ENCODE measurements around the gene BLVRA. TPM values are rescaled to one million over a fixed set of nuclear protein-coding genes. Genes with fewer than 3 reads are reported as not detected.
"Not testable (repeated sequence)": the region's sequence is repeated elsewhere in the genome, so short reads cannot be mapped to it uniquely, and the experiment has no call there.

BLVRA gene
- total and polyA plus RNA-seq, 2 donors (not counting 1 experiment from before 2014, with no cell fraction given) = 5.4 to 6.9 TPM

- peaks cover 95% of the 10 kb centered on the region for H3K79me2 ChIP-seq (ENCODE audit: control insufficient read depth, insufficient read depth, low read length)
- H3K27ac Mint-ChIP-seq; H3K9ac ChIP-seq (ENCODE audit: low read length); H3K4me3 ChIP-seq (ENCODE audit: control extremely low read depth in 1 of 5, extremely low read depth in 1 of 5, insufficient read depth in 1 of 5, low read depth in 2 of 5, low read length in 4 of 5); intact Hi-C loops (cut with micrococcal nuclease); H3K4me3 Mint-ChIP-seq; H3K27me3 Mint-ChIP-seq; H3K36me3 ChIP-seq (replicated peaks in 1 of 2; ENCODE audit: control extremely low read depth in 1 of 2, control insufficient read depth in 1 of 2, extremely low read depth in 1 of 2, insufficient read depth in 2 of 2, low read length in 1 of 2); POLR2A ChIA-PET; H3K4me1 ChIP-seq (ENCODE audit: control insufficient read depth in 2 of 2, insufficient read depth in 2 of 2, low read length in 2 of 2); ATAC-seq (ENCODE audit: low read depth); H3K4me2 ChIP-seq (replicated peaks; ENCODE audit: low read depth, low read length, poor library complexity, severe bottlenecking); DNase-seq; H3K27me3 ChIP-seq (replicated peaks in 1 of 4; ENCODE audit: control extremely low read depth in 1 of 4, control insufficient read depth in 3 of 4, insufficient read depth in 4 of 4, low read length in 3 of 4); H3K9me3 Mint-ChIP-seq (ENCODE audit: insufficient read depth); H3K27ac ChIP-seq (ENCODE audit: low read length in 2 of 2); H3K9me3 ChIP-seq (ENCODE audit: control extremely low read depth in 1 of 3, control insufficient read depth in 2 of 3, insufficient read depth in 1 of 3, low read length in 2 of 3); H2AFZ ChIP-seq (ENCODE audit: insufficient read depth, low read depth, low read length, poor library complexity, severe bottlenecking): not testable (repeated sequence)
- WGBS (ENCODE audit: insufficient coverage) = 100% methylated on average over 2 of the region's 2 CpGs
- peaks cover 20% of the 10 kb centered on the region for H3K4me1 Mint-ChIP-seq
- CTCF ChIA-PET = interaction anchor here (0.7 to 8.1 kb wide), 3 partner anchors 16 to 133 kb away, joined by 3 to 166 read pairs (median 21); partner anchors contain the start of gene STK17A
- H4K20me1 ChIP-seq (ENCODE audit: control insufficient read depth, insufficient read depth, low read length, poor library complexity, severe bottlenecking) = peaks cover 56% of the 10 kb centered on the region
These were observed 42.5 kb upstream of the BLVRA start for GRCh38 chr7:43715966-43716365.

GRCh38 chr7:43716598-43716997 lies 41.9 kb upstream of the BLVRA start:
- H3K27ac Mint-ChIP-seq = no peak overlapping the region
- CTCF ChIA-PET = interaction anchor here (3.7 to 8.1 kb wide), 2 partner anchors 16 to 134 kb away, joined by 21 to 166 read pairs; partner anchors contain the start of gene STK17A
- H2AFZ ChIP-seq (ENCODE audit: insufficient read depth, low read depth, low read length, poor library complexity, severe bottlenecking) = no peak overlapping the region
- H4K20me1 ChIP-seq (ENCODE audit: control insufficient read depth, insufficient read depth, low read length, poor library complexity, severe bottlenecking) = peaks cover 52% of the 10 kb centered on the region
- H3K4me1 Mint-ChIP-seq = peaks cover 20% of the 10 kb centered on the region
- no peaks in the 10 kb centered on the region for H3K27me3 Mint-ChIP-seq
- H3K4me3 ChIP-seq (ENCODE audit: control extremely low read depth in 1 of 5, extremely low read depth in 1 of 5, insufficient read depth in 1 of 5, low read depth in 2 of 5, low read length in 4 of 5) = no peak overlapping the region
- TF ChIP-seq, protein P1, sequence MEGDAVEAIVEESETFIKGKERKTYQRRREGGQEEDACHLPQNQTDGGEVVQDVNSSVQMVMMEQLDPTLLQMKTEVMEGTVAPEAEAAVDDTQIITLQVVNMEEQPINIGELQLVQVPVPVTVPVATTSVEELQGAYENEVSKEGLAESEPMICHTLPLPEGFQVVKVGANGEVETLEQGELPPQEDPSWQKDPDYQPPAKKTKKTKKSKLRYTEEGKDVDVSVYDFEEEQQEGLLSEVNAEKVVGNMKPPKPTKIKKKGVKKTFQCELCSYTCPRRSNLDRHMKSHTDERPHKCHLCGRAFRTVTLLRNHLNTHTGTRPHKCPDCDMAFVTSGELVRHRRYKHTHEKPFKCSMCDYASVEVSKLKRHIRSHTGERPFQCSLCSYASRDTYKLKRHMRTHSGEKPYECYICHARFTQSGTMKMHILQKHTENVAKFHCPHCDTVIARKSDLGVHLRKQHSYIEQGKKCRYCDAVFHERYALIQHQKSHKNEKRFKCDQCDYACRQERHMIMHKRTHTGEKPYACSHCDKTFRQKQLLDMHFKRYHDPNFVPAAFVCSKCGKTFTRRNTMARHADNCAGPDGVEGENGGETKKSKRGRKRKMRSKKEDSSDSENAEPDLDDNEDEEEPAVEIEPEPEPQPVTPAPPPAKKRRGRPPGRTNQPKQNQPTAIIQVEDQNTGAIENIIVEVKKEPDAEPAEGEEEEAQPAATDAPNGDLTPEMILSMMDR (IDR thresholded peaks at IDR 0.05) = no peak
- no peak for TF ChIP-seq EZH2 (IDR thresholded peaks at IDR 0.05; ENCODE audit: borderline replicate concordance, insufficient read depth, low read depth, low read length, poor library complexity, severe bottlenecking)
- no peaks in the 10 kb centered on the region for H3K4me1 ChIP-seq (ENCODE audit: control insufficient read depth in 2 of 2, insufficient read depth in 2 of 2, low read length in 2 of 2)
- H3K79me2 ChIP-seq (ENCODE audit: control insufficient read depth, insufficient read depth, low read length) = peaks cover 94% of the 10 kb centered on the region
- ATAC-seq (ENCODE audit: low read depth) (no peak), DNase-seq (no peak)
- H3K9me3 ChIP-seq (ENCODE audit: control extremely low read depth in 1 of 3, control insufficient read depth in 2 of 3, insufficient read depth in 1 of 3, low read length in 2 of 3) = peaks cover 0 to 3% (median 0%) of the 10 kb centered on the region in 3 donors
- no peak overlapping the region for H3K27ac ChIP-seq (ENCODE audit: low read length in 2 of 2)
- H3K36me3 ChIP-seq (replicated peaks in 1 of 2; ENCODE audit: control extremely low read depth in 1 of 2, control insufficient read depth in 1 of 2, extremely low read depth in 1 of 2, insufficient read depth in 2 of 2, low read length in 1 of 2) = peaks cover 0 to 3% of the 10 kb centered on the region in 2 experiments
- no peak overlapping the region for H3K4me2 ChIP-seq (replicated peaks; ENCODE audit: low read depth, low read length, poor library complexity, severe bottlenecking)
- WGBS (ENCODE audit: insufficient coverage) = 40% methylated on average over 1 of the region's 2 CpGs
- no peaks in the 10 kb centered on the region for H3K9me3 Mint-ChIP-seq (ENCODE audit: insufficient read depth)
- H3K9ac ChIP-seq (ENCODE audit: low read length) = no peak overlapping the region
- no peak overlapping the region for H3K4me3 Mint-ChIP-seq
- H3K27me3 ChIP-seq (replicated peaks in 1 of 4; ENCODE audit: control extremely low read depth in 1 of 4, control insufficient read depth in 3 of 4, insufficient read depth in 4 of 4, low read length in 3 of 4) = no peaks in the 10 kb centered on the region
- POLR2A ChIA-PET = interaction anchor here (0.6 kb wide), 1 partner anchor 37 kb away, joined by 5 read pairs; no protein-coding TSS in a partner anchor
- intact Hi-C loops (cut with micrococcal nuclease) = no loop called here

All from B cell (primary cell).